H1 (cell line): ENCODE measurements around the gene CYTH1. TPM values are rescaled to one million over a fixed set of nuclear protein-coding genes. Genes with fewer than 3 reads are reported as not detected.

ENCODE experiments used
- CHD7 ChIP-seq: fragments of 300-600 bp; sonication (generic); IDR thresholded peaks from 2 replicates; pipeline ENCODE4 v1.7.1; 2012; ENCODE audit warnings: low read length, moderate library complexity, mild to moderate bottlenecking, inconsistent platforms; ENCODE audit not compliant: insufficient replicate concordance
- CREB1 ChIP-seq: IDR thresholded peaks from 2 replicates; pipeline ENCODE4 v1.6.1; 2012; ENCODE audit warnings: inconsistent platforms
- KDM1A ChIP-seq: fragments of 200-600, 300-600 bp; sonication (generic); IDR thresholded peaks from 2 replicates; pipeline ENCODE4 v1.7.1; 2016; ENCODE audit warnings: mild to moderate bottlenecking, low read length, borderline replicate concordance
- MAX ChIP-seq: IDR thresholded peaks from 2 replicates; pipeline ENCODE4 v1.6.1; 2012; ENCODE audit warnings: inconsistent platforms
- RXRA ChIP-seq: IDR thresholded peaks from 2 replicates; pipeline ENCODE4 v1.6.1; 2011; ENCODE audit warnings: low read depth, mild to moderate bottlenecking, low read length, moderate library complexity; ENCODE audit not compliant: insufficient read depth
- TAF1 ChIP-seq: IDR thresholded peaks from 2 replicates; pipeline ENCODE4 v1.6.1; 2011; ENCODE audit warnings: mild to moderate bottlenecking, low read depth, low read length
- ZNF274 ChIP-seq: IDR thresholded peaks from 2 replicates; pipeline ENCODE4 v1.7.0; 2012; ENCODE audit warnings: low read length, borderline replicate concordance; ENCODE audit errors: extremely low read depth
- polyA plus RNA-seq, 7 experiments: library from polyadenylated mRNA; depleted of rRNA in 3 of 7; stranded (reverse) in 5 of 7; unstranded in 2 of 7; fragments of >200 nt in 5 of 7; fragments of 200-250 nt in 2 of 7; gene quantifications; 1 replicate in 5 of 7; 2 replicates in 1 of 7; 4 replicates in 1 of 7; pipeline versions ENCODE4 v1.2.1 to v1.2.3, GENCODE V29; 2011 to 2013; ENCODE audit warnings: missing spikeins in 2 of 7, mixed read lengths in 2 of 7
- total RNA-seq: library from RNA; stranded (reverse); fragmentation: NEBNext Ultra II Directional; extraction: Animal tissue kit (Norgen Biotek cat#: 25700); gene quantifications from 2 replicates; pipeline ENCODE4 v1.2.1, GENCODE V29; 2021

CYTH1 gene
- total and polyA plus RNA-seq, 2 of the 8 experiments (the other 6 are each of a cell fraction or from before 2014, with no cell fraction given) = 12.8 to 14.8 TPM

GRCh38 chr17:78824240-78824639 lies 42.2 kb upstream of the CYTH1 start (continued):
- TF ChIP-seq CHD7 = no peak
- no peak for TF ChIP-seq KDM1A
- TF ChIP-seq MAX = no peak
- TF ChIP-seq CREB1 = no peak
- no peak for TF ChIP-seq TAF1
- no peak for TF ChIP-seq ZNF274
- no peak for TF ChIP-seq RXRA
